CD4-positive, alpha-beta T cell treated with Interleukin-6 at 100 ng/mL for 8 hours (primary cell): ENCODE results near the gene SARM1.

Source experiments
- DNase-seq: peaks from one replicate; pipeline ENCODE4 v3.0.0-alpha.2; 2020; ENCODE audit warnings: mixed read lengths, low spot score

The SARM1 gene

GRCh38 chr17:28368915-28369683 is 2.4 kb upstream of the SARM1 start:
- DNase-seq = no peak

GRCh38 chr17:28369684-28370034 is 1.8 kb upstream of the SARM1 start:
- DNase-seq = no peak

DNA sequence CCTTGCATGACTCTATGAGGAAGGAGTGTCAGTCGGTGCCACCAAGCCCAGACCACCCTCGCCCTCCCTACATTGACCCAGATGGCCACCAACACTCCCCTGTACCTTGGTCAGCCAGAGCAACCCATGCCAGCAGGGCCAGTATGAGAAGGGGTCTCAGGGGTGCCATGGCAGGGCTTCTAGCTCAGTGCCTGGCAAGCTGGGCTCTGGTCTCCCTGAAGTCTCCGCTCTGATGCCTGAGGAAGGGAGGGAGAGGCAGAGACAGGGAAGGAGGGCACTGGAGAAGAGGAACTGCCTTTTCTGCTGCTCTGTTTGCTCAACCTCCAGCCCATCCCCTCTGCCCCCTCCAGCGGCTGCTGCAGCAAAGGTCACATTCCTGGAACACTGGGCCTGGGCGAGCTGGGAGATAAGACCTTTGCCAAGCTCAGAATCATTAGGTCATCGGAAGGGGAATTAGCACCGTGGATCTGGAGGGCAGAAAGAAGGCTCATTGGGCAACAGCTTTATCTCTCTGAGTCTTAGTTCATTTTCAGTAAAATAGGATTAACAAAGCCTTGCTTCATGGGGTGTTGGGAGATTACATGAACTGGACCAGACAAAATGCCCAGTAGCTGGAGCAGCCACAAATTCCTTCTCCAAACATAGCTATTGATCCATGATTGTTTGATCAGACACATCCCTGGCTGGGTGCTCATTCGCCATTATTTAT is 1.3 kb upstream of the SARM1 start, which contains the start of gene VTN:
Gene VTN (minus strand): TSS at position 273 of the 709 bp plus-strand sequence. CDS start 104 bp downstream, at position 169.
- DNase-seq = no peak

- DNase-seq = no peak
Measured at GRCh38 chr17:28370744-28371103, 770 bp upstream of the SARM1 start.

DNA sequence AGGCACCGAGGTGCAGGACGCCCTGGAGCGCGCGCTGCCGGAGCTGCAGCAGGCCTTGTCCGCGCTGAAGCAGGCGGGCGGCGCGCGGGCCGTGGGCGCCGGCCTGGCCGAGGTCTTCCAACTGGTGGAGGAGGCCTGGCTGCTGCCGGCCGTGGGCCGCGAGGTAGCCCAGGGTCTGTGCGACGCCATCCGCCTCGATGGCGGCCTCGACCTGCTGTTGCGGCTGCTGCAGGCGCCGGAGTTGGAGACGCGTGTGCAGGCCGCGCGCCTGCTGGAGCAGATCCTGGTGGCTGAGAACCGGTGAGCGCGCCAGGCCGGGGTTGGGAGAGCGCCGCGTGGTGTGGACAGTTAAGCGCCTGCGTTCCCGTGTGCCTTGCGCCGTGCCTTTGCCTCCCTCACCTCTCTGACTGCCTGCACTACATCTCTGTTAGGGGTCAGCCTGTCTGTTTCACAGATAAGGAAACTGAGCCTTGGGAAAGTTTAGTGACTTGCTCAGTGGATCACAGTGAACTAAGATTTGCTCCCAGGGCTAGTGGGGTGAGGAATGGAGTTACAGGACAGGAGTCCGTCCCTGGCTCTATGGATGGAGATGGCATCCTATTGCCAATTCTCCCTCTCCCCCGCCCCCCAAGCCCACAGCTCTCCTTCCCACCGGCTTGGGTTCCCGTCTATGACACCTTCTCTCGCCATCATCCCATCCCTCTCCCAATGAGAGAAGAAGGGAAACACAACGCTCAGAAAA is 880 bp downstream of the SARM1 start:
- no peak for DNase-seq

DNA sequence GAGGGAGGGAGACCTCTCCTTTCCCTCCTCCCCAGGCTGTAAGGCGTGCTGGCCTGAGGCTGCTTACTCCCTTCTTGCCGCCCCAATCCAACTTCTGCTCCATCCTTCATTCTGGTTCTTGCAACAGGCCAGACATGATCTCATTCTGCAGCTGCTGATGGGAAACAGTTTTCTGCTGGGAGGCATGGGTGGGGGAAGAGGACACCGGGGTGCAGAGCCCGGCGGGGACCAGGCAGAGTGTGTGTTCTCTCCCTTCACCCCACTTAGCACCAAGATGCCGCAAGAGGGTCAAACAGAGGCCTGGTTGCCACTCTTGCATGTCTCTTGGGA is 1.4 kb downstream of the SARM1 start:
- DNase-seq = no peak

GRCh38 chr17:28379814-28380801 is 8.6 kb downstream of the SARM1 start:
- no peak for DNase-seq

DNA sequence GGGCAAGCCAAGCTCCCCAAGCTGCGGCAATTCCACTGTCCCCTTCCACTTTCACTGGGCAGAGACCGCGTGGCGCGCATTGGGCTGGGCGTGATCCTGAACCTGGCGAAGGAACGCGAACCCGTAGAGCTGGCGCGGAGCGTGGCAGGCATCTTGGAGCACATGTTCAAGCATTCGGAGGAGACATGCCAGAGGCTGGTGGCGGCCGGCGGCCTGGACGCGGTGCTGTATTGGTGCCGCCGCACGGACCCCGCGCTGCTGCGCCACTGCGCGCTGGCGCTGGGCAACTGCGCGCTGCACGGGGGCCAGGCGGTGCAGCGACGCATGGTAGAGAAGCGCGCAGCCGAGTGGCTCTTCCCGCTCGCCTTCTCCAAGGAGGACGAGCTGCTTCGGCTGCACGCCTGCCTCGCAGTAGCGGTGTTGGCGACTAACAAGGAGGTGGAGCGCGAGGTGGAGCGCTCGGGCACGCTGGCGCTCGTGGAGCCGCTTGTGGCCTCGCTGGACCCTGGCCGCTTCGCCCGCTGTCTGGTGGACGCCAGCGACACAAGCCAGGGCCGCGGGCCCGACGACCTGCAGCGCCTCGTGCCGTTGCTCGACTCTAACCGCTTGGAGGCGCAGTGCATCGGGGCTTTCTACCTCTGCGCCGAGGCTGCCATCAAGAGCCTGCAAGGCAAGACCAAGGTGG is 9.8 kb downstream of the SARM1 start:
- no peak for DNase-seq

- peak; percentile 59 for DNase-seq
Measured at GRCh38 chr17:28384281-28385036, 13.0 kb downstream of the SARM1 start.

GRCh38 chr17:28385037-28385400 is 13.5 kb downstream of the SARM1 start:
- no peak for DNase-seq

DNA sequence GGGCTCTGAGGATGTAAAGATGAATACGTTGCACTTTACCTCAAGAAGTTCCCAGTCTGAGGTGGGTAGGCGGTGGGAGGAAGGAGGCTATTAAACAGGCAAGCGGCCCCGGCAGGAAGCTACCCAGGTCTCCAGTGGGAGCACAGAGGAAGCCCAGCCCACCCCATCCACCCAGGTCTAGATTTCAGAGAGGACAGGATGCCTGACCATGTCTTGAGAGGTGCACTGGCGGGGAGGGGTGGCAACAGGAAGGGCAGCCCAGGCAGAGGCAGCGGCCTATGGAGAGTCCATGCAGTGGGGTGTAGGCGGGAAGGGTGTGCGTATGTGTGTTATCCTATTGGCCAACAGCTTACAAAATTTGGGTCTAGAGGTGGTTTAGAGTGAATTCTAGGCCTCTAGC is 13.9 kb downstream of the SARM1 start:
- DNase-seq = peak; percentile 12

DNA sequence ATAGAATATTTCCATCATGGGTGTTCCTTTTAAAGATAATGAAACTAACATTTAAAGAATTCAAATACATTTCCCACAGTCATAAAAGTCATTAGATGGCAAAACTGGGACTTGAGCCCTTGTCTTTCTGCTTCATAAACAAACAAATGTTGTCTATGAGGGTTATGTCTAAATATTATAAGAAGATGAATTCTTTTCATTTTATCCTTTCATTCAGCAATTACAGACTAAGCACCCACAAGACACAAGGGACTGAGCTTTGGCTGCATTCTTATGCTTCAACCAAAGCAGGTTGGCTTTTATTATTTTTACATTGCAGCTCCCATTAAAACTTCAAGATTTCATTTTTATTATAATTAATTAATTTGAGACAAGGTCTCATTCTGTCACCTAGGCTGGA is 14.9 kb downstream of the SARM1 start:
- no peak for DNase-seq

- DNase-seq = no peak
Measured at GRCh38 chr17:28388106-28388505, 16.6 kb downstream of the SARM1 start.

DNA sequence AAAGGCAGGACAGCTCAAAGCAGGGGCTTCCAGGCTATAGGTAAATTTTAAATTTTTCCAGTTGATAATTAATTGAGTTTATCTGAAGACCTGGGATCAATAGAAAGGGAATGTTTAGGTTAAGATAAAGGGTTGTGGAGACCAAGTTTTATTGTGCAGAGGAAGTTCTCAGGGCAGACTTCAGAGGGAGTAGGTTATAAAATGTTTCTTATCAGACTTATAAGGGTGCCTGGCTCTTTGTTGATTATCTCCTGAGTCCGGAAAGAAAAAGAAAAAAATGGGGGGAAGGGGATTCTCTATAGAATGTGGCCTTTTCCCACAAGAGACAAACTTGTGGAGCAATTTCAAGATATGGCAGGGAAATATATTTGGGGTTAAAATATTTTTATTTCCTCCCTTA is 18.6 kb downstream of the SARM1 start:
- DNase-seq = no peak

DNA sequence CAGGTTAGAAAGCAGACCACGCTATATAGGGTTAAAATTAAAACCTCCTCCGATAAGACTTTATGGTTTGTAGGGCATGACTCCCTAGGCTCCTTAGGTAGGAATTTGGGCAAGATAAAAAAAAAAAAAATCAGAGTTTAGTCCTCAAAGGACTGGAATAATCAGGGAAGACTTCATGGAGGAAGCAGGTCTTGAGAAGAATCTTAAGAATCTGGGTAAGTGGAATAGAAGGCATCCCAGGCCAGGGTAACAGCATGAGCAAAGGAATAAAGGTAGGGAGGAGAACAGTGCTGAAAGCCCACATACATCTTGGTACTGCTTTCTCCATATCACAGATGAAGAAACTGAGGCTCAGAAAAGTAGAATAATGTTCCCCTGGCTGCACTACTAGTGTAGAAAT is 19.1 kb downstream of the SARM1 start:
- DNase-seq = no peak

DNA sequence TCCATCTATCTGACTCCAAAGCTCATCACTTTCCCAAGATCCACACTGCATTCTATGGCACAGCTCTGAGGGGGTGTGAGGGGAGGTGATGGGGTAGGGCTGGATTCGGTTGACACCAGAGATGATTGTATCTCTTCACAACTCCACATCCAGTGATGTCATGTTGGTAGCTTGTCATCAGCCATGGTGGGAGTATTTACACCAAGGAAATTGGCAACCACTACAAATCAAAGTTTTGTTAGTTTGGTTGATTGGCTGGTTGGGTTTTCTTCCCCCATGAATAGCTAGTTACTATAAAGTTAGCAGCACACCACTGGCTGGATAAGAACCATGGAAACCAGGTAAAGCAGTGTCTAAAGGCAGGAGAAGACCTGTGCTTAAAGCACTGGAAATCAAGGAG is 19.5 kb downstream of the SARM1 start:
- no peak for DNase-seq

GRCh38 chr17:28391401-28391800 is 19.9 kb downstream of the SARM1 start:
- no peak for DNase-seq

- no peak for DNase-seq
Measured at GRCh38 chr17:28392491-28392890, 21.0 kb downstream of the SARM1 start.

DNA sequence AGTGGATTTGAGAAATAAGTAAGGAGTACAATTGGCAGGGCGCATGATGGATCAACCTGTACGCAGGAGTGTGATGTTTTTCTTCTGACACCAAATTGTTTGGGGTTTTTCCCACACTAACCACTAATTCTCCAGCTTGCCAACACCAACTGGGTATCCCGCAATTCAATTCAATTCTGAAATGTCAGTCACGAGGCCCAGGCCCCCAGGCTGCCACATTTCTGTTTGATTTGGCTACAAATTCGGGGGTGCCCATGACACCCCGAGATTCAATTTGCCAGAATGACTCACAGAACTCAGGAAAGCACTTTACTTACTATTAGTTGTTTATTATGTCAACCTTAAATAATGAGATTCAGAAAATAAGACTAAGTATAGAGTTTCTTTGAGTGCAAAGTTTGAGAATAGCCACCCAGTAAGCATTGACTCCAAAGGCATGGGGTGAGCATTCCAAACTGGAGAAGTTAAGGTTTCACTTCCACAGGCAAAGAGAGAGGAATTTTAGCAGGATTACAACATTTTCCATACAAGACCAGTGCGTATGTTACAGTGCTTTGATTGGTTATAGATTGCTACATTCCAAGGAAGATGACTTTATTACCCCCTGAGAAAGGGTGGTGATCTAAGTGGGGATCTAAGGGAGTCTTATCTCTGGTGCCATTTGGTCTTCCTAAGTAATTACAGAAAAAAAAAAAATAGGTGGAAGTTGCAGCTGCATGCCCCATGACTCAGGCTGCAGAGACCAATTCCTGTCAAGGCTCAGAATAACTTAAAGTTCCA is 23.0 kb downstream of the SARM1 start:
- DNase-seq = no peak

DNA sequence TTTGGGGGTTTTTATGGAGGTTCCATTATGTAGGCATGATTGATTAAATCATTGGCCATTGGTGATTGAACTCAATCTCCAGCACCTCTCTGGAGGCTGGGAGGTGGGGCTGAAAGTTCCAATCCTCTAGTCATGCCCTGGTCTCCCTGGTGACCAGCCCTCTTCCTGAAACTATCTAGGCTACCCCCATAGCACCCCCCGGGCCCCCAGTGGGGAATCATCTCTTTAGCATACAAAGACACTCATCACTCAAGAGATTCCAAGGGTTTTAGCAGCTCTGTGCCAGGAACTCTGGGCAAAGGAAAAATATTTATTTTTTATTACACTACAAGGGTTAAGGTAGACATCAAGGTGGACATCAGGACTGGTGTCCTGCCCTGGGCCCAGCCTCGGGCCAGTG is 23.9 kb downstream of the SARM1 start:
- DNase-seq = no peak
